Measurements from ENCODE around the gene AP4M1. TPM values are rescaled to one million over a fixed set of nuclear protein-coding genes. Genes with fewer than 3 reads are reported as not detected.

The AP4M1 gene
- total RNA-seq, 1 donor from 2014 or later: 23.6 TPM

GRCh38 chr7:100063376-100063775, 38.1 kb upstream of the AP4M1 start:
- Histone ChIP-seq H3K4me3 (ENCODE audit: low read depth, low read length) (no peak overlapping the region), H3K27me3 (ENCODE audit: control insufficient read depth, insufficient read depth, low read length) (no peaks in the 10 kb centered on the region), H3K36me3 (ENCODE audit: control insufficient read depth, insufficient read depth, low read length) (peaks cover under 1% of the 10 kb centered on the region)
- TF ChIP-seq, protein P1, sequence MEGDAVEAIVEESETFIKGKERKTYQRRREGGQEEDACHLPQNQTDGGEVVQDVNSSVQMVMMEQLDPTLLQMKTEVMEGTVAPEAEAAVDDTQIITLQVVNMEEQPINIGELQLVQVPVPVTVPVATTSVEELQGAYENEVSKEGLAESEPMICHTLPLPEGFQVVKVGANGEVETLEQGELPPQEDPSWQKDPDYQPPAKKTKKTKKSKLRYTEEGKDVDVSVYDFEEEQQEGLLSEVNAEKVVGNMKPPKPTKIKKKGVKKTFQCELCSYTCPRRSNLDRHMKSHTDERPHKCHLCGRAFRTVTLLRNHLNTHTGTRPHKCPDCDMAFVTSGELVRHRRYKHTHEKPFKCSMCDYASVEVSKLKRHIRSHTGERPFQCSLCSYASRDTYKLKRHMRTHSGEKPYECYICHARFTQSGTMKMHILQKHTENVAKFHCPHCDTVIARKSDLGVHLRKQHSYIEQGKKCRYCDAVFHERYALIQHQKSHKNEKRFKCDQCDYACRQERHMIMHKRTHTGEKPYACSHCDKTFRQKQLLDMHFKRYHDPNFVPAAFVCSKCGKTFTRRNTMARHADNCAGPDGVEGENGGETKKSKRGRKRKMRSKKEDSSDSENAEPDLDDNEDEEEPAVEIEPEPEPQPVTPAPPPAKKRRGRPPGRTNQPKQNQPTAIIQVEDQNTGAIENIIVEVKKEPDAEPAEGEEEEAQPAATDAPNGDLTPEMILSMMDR (IDR thresholded peaks at IDR 0.05; ENCODE audit: insufficient read depth, low read length, poor library complexity, severe bottlenecking): no peak
- no peak for DNase-seq (ENCODE audit: low read depth)

DNA sequence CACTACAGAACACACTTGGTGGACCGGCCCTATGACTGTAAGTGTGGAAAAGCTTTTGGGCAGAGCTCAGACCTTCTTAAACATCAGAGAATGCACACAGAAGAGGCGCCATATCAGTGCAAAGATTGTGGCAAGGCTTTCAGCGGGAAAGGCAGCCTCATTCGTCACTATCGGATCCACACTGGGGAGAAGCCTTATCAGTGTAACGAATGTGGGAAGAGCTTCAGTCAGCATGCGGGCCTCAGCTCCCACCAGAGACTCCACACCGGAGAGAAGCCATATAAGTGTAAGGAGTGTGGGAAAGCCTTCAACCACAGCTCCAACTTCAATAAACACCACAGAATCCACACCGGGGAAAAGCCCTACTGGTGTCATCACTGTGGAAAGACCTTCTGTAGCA, 37.3 kb upstream of the AP4M1 start:
- Histone ChIP-seq H3K4me3 (ENCODE audit: low read depth, low read length) (no peak overlapping the region), H3K36me3 (ENCODE audit: control insufficient read depth, insufficient read depth, low read length) (no peaks in the 10 kb centered on the region), H3K27me3 (ENCODE audit: control insufficient read depth, insufficient read depth, low read length) (no peaks in the 10 kb centered on the region)
- no peak for DNase-seq (ENCODE audit: low read depth)
- TF ChIP-seq, protein P1 (IDR thresholded peaks at IDR 0.05; ENCODE audit: insufficient read depth, low read length, poor library complexity, severe bottlenecking): no peak

GRCh38 chr7:100065452-100066186, 35.8 kb upstream of the AP4M1 start:
- Histone ChIP-seq H3K36me3 (ENCODE audit: control insufficient read depth, insufficient read depth, low read length) (peaks cover 1% of the 10 kb centered on the region), H3K27me3 (ENCODE audit: control insufficient read depth, insufficient read depth, low read length) (no peaks in the 10 kb centered on the region), H3K4me3 (ENCODE audit: low read depth, low read length) (no peak overlapping the region)
- TF ChIP-seq, protein P1 (IDR thresholded peaks at IDR 0.05; ENCODE audit: insufficient read depth, low read length, poor library complexity, severe bottlenecking): no peak
- no peak for DNase-seq (ENCODE audit: low read depth)

- no peak for DNase-seq (ENCODE audit: low read depth)
- peaks cover 9% of the 10 kb centered on the region for H3K36me3 ChIP-seq (ENCODE audit: control insufficient read depth, insufficient read depth, low read length)
- no peaks in the 10 kb centered on the region for H3K27me3 ChIP-seq (ENCODE audit: control insufficient read depth, insufficient read depth, low read length)
- TF ChIP-seq, protein P1 (IDR thresholded peaks at IDR 0.05; ENCODE audit: insufficient read depth, low read length, poor library complexity, severe bottlenecking): no peak
- H3K4me3 ChIP-seq (ENCODE audit: low read depth, low read length): no peak overlapping the region
These were observed 34.5 kb upstream of the AP4M1 start for GRCh38 chr7:100066953-100067352.

DNA sequence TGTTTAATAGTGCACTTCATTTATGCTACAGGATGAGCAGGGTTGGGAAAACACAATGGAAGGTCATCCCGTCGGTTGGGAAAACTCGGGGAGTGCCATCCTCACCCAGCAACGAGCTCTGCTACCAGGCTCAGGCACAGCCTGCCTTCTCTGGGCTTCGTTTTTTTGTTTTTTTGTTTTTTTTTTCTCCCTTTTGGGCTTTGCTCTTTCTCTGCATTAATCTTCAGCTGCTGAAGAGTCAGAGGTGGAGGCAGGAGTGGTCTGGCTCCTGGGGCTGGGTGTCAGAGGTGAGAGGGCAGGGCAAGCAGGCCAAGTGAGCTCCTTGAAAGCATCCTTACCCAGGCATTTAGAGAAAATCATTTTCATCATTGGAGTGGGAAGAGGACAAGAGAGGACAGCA, 31.5 kb upstream of the AP4M1 start:
- Histone ChIP-seq H3K27me3 (ENCODE audit: control insufficient read depth, insufficient read depth, low read length) (no peaks in the 10 kb centered on the region), H3K36me3 (ENCODE audit: control insufficient read depth, insufficient read depth, low read length) (peaks cover 16% of the 10 kb centered on the region), H3K4me3 (ENCODE audit: low read depth, low read length) (no peak overlapping the region)
- TF ChIP-seq, protein P1 (IDR thresholded peaks at IDR 0.05; ENCODE audit: insufficient read depth, low read length, poor library complexity, severe bottlenecking): no peak
- DNase-seq (ENCODE audit: low read depth): no peak

All from kidney epithelial cell (primary cell).